GM12873 (cell line): ENCODE results near the gene KCNS3.

Experiments used
- CTCF ChIP-seq: IDR thresholded peaks from 2 replicates; pipeline ENCODE4 v1.5.1; 2012; ENCODE audit warnings: low read depth, mild to moderate bottlenecking, moderate library complexity, low read length, control low read depth; ENCODE audit not compliant: insufficient read depth; ENCODE audit errors: missing control alignments

KCNS3 gene

GRCh38 chr2:17947113-17947512 lies 68.6 kb downstream of the KCNS3 start:
- TF ChIP-seq CTCF: no peak

GRCh38 chr2:17950006-17950405 lies 71.5 kb downstream of the KCNS3 start:
- TF ChIP-seq CTCF: no peak

- no peak for TF ChIP-seq CTCF
Observed at GRCh38 chr2:17951563-17951962, 73.1 kb downstream of the KCNS3 start.

GRCh38 chr2:17958466-17959092 lies 80.1 kb downstream of the KCNS3 start:
- TF ChIP-seq CTCF: no peak

- no peak for TF ChIP-seq CTCF
Observed at GRCh38 chr2:17959356-17959755, 80.9 kb downstream of the KCNS3 start.

- TF ChIP-seq CTCF: no peak
Observed at GRCh38 chr2:17959833-17960232, 81.4 kb downstream of the KCNS3 start.

GRCh38 chr2:17960925-17961324 lies 82.5 kb downstream of the KCNS3 start:
- TF ChIP-seq CTCF: no peak
